Inferior parietal cortex (tissue), 1 donor: Measurements from ENCODE around the gene GOLIM4.
A peak's percentile ranks its signal among the peaks of the same experiment; 100 is the strongest.
"Not testable (repeated sequence)": the region's sequence is repeated elsewhere in the genome, so short reads cannot be mapped to it uniquely, and the experiment has no call there.

Experiments
- DNase-seq: peaks from one replicate; pipeline ENCODE4 v3.0.0-alpha.2; 2016; ENCODE audit errors: extremely low spot score

The GOLIM4 gene

GRCh38 chr3:168048414-168049330 lies 47.1 kb downstream of the GOLIM4 start:
- no peak for DNase-seq

DNA sequence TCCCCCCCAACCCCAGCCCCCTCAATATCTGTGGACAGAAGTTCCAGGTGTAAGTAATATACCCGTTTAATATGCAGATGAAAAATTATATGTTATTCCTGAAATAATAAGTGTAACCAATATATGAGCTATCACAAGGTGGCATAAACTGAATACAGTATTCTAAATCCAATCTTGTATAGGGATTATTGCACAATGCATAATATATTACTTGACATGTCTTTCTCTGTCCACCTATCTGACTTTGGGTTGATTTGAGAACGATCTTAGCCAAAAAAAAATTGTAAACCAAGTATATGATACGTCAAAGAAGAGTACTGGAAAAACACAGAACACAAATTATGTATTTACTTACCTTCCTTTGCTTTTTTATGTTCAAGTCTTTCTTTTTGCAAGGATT lies 47.8 kb downstream of the GOLIM4 start:
- DNase-seq = no peak

DNA sequence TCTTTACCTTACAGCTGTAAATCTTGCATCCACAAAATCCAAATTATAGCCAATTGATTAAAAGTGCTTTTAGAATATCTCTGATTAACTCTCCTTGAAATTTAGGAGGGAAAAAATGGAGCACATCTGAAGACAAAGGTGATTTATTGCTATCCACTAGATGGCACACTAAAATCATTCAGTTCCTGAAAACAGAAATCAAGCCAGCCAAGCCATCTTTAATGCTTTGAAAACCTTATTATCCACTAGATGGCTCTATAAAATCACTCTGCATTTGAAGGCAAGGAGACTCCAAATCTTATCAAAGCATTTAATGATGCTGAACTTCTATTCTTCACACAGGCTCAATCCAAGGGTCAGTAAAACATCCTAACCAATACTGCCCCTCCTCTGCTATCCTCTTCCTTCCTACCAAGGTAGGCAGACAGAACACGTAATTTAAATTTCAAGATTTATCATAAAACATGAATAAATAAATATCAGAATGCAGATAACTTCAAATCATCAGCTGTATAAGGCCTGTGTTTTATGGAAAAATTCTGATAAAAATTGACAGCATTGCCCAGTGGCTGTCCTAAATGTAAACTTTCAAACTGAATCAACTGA lies 48.4 kb downstream of the GOLIM4 start:
- DNase-seq = peak; percentile 93

DNA sequence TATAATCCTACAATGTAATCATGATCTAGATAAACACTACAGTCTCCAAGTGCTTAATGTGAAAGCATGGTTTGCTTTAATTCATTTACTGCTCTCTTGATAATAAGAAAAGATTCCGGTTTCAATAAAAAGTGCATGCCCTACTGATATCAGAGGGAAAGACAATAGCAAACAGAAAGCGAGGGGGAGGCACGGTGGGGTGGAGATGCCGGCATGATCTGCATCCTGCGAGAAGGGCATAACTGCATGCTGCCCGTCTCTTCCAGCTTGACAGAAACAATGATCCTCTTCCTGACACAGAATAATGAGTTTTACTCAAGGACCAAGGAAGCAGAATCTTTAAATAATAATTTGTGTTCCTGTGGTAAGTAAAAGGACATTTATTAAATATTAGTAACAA lies 51.7 kb downstream of the GOLIM4 start:
- no peak for DNase-seq

DNA sequence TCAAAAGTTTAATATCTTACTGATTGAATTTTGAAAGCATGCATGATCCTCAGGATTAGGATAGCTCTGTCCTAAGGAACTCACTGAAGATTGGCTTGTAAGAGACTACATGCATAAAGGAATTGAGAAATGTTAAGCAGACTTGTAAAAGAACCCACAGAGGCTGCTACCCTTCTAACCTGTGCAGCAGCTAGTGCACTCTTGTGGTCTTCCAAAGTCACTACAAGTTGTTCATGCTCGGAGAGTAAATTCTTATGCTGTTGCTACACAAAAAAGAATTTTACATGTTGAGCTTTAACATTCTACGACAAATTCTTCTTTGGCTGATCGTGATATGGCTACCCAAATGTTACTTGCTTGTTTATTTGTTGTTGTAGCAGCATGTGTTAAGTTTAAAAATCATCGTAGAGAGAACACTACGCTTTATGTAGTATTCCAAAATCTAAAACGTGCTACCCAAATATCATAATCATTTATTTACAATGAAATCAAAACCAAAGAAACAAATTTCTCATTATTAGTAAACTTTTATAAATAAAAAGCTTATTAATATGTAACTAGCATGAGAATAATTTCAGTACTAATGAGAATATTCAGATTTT lies 55.0 kb downstream of the GOLIM4 start:
- DNase-seq = peak; percentile 70

- no peak for DNase-seq
Measured at GRCh38 chr3:168037020-168037419, 58.7 kb downstream of the GOLIM4 start.

- DNase-seq = no peak
Measured at GRCh38 chr3:168036619-168037018, 59.1 kb downstream of the GOLIM4 start.

GRCh38 chr3:168034152-168034928 lies 61.4 kb downstream of the GOLIM4 start:
- DNase-seq = no peak

GRCh38 chr3:168030577-168030976 lies 65.1 kb downstream of the GOLIM4 start:
- DNase-seq = no peak

GRCh38 chr3:168029705-168030104 lies 66.0 kb downstream of the GOLIM4 start:
- DNase-seq = no peak

- no peak for DNase-seq
Measured at GRCh38 chr3:168028086-168028485, 67.6 kb downstream of the GOLIM4 start.

- DNase-seq = no peak
Measured at GRCh38 chr3:168026764-168027163, 69.0 kb downstream of the GOLIM4 start.

- DNase-seq = no peak
Measured at GRCh38 chr3:168025076-168025475, 70.6 kb downstream of the GOLIM4 start.

DNA sequence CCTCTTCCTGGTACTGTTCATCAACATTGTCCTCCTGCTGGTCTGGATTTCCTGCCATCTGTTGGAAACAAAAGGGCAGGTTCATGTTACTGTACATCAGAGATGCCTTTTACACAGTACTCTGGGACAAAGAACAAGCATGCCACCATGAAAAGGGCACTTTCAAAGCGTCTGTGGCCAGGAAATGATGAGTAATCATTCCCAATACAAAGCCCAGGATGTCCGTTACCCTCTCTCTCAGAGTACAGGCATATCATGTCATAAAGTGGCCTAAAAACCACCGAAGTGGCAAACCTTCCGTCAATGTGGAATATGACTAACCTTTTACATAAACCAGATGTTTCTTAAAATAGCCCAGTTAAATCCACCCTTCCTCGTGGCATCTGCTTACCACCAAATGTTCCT lies 71.2 kb downstream of the GOLIM4 start:
- no peak for DNase-seq

DNA sequence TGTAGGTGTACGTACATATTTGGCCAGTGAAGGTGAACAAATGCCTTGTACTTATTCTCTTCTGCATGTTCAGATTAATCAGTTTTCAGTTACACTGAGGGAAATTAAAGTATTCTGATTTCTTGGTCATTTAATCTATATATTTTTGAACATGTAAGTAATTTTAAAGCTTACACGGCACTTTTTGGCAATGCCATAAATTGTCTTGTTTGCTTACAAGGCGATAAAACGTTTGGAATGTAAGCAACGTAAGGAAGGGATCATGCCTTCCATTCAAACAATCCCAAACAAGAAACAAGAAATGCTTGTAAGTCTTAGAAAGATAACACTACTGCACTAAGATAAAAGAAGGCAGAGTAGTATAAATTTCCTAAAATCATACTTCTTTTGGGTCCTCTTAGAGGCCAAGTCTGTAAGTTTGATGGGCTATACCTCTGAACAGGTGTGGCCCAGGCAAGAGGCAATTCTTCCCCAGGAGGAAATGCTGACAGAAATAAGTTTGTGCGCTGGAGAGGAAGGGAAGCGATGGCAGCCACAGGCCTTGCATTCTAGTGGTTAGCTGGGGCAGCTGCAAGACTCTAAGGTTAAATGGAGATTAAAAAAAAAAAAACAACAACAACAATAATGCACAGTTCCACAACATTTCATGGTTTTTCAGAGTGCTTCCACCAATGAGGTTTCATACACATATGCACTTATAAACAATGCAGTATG lies 73.8 kb downstream of the GOLIM4 start:
- DNase-seq = no peak

DNA sequence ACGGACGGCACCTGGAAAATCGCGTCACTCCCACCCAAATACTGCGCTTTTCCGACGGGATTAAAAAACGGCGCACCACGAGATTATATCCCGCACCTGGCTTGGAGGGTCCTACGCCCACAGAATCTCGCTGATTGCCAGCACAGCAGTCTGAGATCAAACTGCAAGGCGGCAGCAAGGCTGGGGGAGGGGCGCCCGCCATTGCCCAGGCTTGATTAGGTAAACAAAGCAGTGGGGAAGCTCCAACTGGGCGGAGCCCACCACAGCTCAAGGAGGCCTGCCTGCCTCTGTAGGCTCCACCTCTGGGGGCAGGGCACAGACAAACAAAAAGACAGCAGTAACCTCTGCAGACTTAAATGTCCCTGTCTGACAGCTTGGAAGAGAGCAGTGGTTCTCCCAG lies 84.4 kb downstream of the GOLIM4 start:
- DNase-seq = not testable (repeated sequence)

DNA sequence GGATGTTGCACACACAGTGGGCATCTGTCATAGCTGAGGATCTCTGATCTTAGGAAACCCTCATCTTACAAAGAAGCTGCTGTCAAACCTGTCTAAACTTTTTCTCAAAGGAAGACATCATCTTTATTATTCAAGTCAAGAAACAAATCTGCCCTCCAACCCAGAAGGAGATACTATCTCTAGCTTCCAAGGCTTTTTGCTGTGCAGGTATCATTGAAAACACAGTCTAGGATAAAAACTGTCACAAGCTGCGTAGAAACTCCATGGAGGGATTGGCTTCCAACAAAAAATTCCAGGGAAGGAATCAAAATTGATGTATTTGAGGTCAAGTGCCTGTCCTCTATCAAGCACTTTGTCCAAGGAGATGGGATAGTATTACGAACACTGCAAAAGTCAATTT lies 89.1 kb downstream of the GOLIM4 start:
- DNase-seq = no peak

GRCh38 chr3:168003911-168004310 lies 91.8 kb downstream of the GOLIM4 start:
- DNase-seq = no peak

GRCh38 chr3:168002786-168003368 lies 92.8 kb downstream of the GOLIM4 start:
- DNase-seq = no peak

- DNase-seq = no peak
Measured at GRCh38 chr3:168001244-168001643, 94.5 kb downstream of the GOLIM4 start.

GRCh38 chr3:167998253-167998652 lies 97.5 kb downstream of the GOLIM4 start:
- no peak for DNase-seq
